Measurements from ENCODE around the gene CCDC146.

The CCDC146 gene

DNA sequence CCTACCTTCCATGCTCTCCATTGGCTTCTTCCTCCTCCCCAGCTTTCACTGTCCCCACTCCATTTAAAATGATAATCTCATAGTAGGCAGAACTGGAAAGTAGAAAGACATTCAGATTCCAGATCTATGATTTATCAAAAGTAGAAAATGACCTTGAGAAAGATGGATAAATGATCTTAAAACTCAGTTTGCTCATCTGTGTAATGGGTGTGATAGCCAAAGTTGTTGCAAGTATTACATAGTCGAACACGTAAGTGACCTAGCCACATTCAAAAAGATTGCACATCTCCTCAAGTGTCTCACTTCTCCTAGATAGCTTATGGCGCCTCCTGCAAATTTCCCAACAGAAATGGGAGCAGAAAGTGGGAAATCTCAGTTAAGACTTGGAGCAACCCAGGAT is 167.0 kb downstream of the CCDC146 start:
- no peak for DNase-seq (ENCODE audit: low spot score)

DNA sequence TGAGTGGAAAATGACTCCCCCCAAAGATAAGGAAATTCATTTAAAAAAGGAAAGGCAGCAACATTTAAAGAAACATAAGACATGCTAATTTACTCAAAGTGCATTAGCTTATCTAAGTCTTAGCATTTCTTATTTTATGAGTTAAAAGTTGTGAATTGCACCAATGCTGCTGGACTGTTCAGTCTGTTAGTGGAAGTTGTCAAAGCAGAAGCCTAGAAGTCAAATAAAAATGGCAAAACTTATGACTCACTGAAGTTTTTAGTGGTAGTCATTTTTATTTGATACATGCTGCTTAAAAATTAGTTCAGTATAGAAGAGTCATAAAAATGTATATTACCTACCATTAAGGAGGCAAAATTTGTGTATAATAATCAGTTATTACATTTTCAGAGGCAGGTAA is 168.0 kb downstream of the CCDC146 start:
- no peak for DNase-seq (ENCODE audit: low spot score)

DNA sequence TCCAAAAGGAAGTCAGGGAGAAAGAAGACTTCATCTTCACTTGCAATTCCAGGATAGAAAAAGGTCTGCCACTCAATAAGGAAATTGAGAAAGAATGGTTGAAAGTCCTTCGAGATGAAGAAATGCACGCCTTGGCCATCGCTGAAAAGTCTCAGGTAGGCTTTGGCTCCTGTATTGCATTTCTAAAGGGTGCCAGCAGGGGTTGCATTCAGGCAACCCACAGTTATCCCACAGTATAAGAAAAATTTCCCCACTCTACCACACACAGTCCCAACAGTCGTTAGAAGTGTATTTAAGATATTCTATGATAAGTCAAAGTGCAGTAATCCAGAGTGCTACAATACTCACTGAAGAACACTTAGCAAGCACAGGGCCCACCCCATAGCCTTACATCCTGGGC is 170.6 kb downstream of the CCDC146 start:
- no peak for DNase-seq (ENCODE audit: low spot score)

DNA sequence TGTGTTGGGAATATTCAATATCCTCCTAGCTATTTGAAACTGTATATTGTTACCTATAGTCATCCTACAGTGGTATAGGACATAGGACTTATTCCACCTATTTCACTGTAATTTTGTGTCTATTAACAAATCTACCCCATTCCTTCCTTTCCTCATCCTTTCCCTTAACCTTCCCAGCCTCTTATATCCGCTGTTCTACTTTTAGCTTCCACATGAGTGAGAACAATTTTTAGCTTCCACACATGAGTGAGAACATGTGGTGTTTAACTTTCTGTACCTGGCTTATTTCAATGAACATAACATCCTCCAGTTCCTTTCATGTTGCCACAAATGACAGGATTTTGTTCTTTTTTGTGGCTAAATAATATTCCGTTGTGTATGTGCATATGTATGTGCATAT is 173.1 kb downstream of the CCDC146 start:
- DNase-seq (ENCODE audit: low spot score), result no peak

DNA sequence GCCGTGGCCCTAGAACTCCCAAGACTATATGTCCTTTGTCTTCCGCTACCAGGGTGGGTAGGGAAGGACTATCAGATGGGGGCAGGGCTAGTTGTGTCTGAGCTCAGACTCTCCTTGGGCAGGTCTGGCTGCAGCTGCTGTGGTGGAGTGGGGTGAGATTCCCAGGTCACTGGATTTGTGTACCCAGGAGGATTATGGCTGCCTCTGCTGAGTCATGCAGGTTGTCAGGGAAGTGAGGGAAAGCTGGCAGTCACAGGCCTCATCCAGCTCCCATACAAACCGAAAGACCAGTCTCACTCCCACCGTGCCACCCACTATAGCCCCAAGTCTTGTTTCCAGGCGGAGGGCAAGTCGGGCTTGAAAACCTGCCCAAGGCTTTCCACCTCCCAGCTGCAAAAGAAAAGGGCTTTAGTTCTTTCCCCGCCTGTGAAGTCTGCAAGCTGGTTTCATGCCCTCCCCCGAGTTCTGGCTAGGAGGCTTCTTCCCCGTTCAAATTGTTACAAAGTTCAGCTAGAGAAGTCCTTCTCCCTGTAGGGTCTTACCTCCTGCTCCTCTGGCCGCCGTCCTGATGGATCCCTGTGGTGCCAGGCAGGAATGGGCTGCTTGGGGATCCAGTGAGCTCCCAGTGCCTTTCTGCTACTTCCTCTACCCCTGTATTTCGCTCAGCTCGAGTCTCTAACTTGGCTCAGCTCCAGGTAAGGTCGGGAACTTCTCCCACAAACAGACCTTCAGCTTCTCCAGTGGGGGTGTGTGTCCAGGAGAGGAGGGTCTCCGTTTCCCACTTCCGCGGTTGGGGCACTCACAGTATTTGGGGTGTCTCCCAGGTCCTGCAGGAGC is 184.0 kb downstream of the CCDC146 start:
- DNase-seq (ENCODE audit: low spot score), result no peak

DNA sequence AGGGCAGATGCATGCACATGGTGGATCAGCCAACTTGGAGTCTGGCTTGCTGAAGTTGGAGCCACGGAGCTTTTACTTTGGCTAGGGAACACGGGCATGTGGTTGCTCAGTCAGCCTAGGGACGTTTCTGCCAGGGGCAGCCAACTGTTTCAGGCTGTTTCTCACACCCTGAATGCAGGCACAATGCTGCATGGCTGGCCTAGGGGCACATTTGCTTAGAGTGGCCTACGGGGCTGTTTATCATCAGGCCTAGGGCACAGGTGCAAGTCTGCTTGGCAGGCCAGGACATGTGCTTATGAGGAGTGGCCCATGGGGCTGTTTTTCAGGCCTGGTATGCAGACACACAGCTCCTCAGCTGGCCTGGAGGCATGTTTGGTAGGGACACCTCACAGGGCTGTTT is 186.4 kb downstream of the CCDC146 start:
- no peak for DNase-seq (ENCODE audit: low spot score)

DNA sequence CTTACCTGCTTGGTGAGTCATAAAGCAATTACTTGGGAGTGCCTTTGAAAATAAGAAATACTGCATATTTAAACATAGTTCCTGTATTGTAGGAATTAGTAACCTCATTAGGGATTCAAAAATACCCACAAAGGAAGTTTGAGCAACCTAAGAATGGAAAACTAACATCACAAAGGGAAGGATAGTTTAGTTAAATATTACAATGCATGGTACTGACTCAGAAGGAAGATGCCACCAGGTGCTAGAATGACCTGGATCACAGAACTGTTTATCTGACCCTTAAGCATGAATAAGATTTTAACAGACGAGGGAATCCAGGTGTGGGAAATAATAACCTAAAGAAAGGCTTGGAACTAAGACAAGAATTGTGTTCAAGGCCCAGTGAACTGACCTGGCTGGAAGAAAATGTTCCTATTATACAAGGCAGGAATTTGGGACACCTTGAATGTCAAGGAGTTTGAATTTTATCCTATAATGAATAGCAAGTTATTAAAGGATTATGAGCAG is 187.4 kb downstream of the CCDC146 start:
- DNase-seq (ENCODE audit: low spot score), result no peak

DNA sequence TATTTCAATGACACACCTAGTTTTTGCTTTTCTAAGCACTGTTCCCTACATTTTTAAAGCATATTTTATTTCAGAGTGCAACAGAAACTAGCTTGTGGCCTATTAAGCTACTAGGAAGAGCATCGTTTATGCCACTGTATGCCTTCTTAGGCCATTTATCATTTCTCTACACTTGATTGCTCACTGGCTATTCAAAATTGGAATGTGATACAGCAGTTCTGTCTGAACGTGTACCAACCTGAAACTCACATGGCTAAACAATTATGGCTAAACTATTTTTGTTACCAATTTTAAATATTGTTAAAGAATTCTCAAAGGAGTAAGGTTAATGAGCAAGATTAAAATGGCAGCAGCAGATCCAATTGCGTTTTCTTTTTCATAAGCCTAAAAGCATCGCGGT is 188.6 kb downstream of the CCDC146 start:
- no peak for DNase-seq (ENCODE audit: low spot score)

DNA sequence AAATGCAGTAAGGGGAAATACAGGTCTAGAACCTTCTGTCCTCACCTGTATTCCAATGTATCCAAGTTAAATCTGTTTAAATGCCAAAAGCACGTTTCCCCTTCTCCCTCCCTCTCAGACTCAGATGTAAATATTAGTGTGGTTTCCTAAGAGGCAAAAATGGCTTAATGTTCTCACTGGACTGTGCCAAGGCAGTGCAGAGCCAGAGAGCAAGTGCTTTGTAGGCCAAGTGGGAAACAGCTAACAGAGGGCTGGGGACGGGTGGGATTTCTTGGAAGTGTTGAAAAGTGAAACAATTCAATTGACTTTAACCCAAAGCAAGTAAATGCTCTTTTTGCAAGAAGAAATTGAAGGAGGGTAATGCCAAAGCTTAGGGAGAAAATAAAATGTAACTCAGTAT is 190.7 kb downstream of the CCDC146 start:
- no peak for DNase-seq (ENCODE audit: low spot score)

DNA sequence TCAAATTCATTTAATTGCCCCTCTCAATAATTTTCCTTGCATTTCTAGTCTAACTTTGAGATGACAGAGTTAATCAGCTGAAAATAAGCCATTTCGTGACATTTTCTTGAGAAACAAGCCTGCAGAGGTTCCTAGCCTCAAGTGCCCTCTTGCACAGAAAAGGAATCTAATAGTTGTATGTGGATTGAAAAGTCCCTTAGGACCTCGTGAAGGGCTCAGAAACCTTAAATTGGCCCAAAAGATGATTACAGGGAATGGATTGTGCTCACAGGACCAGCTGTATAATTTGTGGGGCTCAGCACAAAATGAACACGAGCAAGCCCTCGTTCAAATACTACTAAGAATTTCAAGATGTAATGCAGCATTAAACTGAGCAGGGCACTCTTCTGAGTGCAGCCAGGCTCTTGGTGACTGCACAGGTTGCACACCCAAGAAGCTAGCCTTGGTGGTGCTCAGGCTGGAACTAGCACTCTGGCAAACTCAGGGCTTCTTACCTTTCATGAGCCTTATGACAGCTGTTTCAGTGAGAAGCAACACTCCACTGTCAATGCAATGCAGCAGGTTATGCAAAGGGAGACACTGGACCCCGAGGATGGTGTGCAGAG is 191.6 kb downstream of the CCDC146 start:
- no peak for DNase-seq (ENCODE audit: low spot score)

DNA sequence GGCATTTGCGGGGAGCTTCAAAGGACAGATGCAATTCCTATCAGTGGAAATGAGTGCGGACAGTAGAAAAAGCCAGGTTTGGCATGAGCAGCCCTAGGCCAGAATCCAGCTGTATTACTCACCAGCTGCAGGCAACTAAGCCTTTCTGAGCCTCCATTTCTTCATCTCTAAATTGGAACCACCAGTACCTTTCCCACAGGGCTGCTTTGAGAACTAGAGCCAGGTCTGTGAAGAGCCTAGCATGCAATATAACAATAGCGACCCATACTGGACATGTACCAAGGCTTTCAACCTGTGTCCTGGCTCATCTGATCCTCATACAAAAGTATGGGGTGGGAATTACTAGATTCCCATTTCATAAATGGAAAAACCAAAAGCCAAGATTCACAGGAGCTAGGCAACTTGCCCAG is 192.8 kb downstream of the CCDC146 start:
- DNase-seq (ENCODE audit: low spot score), result no peak

DNA sequence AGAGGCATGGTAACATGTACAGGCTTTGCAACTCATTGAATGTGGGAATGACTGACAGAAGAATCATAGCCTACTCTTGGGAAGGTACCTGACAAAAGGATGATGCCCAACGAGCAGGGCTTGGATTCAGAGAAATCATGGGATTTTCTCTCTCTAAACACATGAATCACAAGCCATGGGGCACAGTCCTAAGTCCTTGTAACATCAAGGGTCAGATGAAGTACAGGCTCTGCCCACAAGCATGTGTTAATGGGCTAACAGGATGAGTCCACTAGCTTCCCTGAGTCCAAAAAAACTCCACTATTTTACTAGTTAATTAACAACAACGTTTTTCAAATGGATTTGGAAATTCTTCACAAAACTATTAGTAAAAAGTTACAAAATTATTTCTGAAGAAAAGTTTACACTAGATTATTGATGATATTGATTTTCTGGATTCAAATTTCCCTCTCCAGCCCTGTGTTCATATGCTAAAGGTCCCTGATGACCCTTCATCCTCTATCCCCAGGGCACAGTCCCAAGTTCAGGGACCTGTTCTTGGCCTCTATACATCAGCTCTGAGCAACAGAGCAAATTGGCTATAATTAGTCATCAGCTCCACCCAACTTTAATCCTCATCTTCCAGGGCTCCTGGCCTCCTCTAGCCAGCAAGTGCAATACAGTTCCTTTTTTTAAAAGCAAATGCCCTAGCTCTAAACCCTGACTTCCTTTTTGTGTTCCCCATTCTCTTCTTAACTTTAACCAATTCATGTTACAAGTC is 194.0 kb downstream of the CCDC146 start:
- no peak for DNase-seq (ENCODE audit: low spot score)

DNA sequence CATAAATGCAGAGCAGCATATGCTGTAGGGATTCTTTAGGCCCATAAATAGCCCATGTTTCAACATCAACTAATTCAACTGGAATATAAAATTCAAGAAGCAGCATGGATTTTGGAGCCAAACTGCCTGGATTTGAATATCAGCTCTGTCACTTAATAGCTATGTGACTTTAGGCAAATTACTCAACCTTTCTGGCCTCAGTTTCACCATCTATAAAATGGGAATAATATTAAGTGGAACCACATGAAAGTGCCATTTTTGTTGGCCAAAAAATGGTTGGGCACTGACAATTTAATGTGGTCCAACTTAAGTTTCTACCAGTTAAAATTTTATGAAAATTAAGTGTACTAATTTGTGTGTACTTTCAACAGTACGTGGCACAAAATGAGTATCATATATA is 195.6 kb downstream of the CCDC146 start:
- no peak for DNase-seq (ENCODE audit: low spot score)

DNA sequence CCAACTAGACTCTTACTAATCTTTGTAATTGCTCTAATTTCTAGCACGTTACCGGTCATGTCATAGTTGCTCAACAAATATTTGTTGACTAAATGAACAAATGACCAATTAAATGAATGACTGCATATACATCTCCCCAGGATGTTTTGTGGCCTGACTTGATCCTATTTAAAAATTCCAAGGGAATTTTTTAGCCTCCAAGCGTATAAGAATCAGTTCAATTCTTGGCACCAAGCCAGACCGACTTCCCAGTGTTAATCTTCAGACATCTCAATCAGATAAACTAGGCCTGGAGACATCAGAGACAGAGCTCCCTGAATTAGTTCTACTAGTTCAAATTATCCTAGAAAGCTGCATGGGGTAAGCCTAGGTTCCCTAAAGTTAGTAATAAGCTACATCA is 197.7 kb downstream of the CCDC146 start:
- no peak for DNase-seq (ENCODE audit: low spot score)

DNA sequence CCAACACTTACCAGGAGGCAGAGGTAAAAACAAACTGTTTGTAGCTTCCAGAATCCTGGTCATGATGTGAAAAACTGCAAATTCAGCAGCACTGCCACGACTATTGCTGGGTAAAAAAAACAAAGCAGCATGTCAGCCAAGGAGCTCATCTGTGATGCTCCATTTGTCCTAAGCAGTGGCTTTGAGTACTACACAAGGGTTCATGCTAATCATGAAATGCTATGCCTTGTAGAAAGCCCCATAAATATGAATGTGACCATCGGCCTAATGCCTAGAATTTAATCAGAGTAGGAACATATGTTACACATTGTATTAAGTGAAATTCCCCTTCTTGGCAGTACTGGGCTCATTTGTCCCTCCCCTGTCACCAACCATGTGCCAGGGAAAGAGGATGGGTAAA is 198.3 kb downstream of the CCDC146 start:
- no peak for DNase-seq (ENCODE audit: low spot score)

DNA sequence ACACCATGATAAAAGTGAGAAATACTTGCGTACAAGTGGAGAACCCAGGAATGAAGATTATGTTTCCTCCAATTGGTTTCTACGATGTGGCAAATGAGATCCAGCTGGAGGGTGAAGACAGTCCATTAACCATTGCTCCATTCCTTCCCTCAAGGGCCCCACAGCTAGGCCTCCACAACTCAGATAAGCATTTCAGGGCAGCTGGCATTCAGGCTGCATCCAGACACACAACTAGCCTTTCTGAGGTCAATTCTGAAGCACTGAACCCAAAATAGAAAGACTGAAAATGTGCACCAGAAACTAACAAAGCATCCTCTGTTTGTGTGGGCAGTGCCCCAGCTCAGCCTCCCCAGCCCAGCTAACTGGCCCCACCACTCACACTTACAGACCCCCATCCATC is 198.9 kb downstream of the CCDC146 start:
- peak; percentile 64 for DNase-seq (ENCODE audit: low spot score)

DNA sequence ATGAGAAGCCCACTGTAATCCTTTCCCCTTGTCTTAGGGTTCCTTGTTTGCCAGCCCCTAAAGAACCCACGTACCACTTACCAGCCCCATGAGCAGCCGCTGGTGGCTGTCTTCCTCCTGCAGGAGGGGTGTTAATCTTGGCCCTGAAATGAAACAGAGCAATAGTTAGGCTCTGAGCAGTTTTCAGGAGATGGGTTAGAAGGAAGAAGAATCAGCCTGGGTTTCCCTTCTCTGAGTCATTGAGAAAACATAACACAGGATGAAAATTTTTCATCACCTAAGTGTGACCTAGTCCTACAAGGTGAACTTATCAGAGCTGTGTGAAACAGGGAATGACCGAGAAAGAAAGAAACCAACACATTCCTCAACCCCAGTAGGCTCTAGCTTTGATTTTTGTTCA is 203.7 kb downstream of the CCDC146 start:
- DNase-seq (ENCODE audit: low spot score), result no peak

DNA sequence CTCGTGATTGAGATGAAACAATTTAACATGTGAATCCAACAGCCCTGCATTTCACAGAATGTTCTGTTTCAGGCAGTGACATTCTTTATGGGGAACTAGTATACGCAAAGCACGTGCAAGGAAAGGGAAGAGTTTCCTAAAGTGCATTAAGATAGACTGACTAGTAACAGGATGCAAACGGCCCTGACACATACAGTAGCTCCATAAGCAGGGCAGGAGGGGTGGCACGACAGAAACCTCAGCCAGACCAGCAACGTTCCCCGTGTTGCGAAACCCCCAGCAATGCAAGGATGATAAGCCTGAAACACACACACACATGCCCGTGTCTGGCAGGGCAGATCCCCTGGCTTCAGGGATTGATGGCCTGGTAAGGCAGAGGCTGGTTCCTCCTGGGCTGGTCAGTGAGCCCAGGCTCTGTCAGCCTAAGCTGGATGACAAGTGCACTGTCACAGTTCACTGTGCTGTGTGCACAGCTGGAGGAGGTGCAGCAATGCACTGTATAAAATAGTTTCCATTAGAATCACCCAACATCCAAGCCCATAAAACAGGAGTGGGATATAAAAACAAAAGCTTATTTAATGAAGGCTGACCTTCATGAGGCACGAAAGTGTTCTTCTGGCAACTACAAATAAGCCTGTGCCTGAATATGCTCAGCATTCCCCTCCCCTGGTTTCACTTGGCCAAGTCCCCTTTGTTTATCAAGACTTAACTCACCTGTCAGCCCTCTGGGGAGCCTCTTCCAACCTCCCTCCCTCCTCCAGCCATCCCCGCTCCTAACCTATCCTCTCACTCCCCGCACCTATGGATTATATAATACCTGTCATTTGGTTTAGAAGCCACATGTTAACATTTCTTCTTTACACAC is 204.9 kb downstream of the CCDC146 start:
- no peak for DNase-seq (ENCODE audit: low spot score)

DNA sequence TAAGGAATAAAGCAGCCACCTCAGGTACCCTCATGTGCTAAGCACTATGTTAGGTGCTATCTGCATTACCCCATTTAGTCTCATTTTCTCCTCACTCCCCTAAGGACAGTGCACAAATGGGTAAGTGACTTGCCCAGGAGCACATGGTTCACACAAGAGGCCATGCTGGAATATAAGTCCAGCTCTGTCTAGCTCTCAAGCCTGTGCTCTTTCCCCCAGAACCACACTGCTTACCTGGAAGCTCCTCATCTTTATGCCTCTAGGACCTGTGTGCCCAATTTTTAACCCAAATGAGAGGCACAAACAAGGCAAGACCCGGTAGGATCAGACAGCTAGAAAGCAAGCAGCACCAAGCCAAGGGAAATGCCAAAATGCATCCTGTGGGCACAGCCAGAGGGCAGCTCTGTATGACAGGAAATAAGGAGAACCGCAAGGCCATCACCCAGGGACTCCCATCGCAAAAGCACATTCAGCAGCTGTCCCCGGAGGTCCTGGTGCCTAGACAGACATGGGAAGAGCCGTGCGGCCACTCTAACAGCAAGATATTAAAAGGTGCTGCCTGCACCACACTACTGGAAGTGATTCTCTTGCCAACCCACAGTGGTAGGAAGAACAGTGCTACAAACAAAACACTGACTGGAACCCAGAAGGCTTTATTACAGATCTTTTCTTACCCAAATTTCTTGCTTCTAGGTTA is 205.7 kb downstream of the CCDC146 start:
- DNase-seq (ENCODE audit: low spot score), result no peak

DNA sequence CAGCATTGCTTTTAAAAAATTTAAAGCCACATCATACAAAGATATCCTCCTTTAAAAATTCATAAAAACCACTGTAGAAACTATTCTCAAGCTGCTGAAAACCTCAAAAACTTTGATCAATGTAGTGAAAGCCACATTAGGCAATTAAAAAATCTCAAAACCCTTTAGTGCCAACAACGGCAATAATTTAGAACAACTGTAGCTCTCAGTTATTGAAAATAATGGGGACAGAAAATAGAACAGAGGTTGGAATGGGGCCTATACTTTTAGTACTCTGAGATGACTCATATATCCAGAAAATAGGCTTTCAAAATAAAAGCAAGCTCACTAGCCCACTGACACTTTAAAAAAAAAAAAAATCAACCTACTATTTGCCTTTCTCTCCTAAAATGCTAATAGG is 206.3 kb downstream of the CCDC146 start:
- DNase-seq (ENCODE audit: low spot score), result no peak

DNA sequence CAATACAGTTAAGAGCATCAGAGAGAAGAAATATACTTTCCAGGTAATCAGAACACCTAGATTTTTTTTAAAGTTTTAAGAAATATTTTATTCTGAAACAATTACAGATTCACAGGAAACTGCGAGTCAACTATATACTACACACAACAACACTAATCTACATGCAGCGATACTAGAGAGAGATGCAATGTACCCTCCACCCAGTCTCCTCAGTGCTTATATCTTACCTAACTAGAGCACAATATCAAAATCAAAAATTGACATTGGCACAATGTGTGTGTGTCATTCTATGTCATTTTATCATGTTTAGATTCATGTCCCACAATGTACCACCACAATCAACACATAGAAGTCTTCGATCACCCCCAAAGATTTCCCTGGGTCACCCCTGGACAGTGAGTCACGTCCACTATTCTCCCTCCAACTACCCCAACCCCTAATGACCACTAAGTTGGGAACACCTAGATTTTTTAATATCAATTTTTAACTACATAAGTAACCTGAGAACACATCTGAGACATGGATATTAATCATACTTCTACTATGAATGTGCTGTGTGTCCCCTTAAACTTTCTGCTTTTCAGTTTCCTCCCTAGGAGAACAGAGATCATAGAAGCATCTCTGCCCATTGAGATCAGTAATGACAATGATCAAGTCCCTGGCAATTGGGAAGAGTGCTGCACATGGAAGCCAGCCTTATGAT is 207.2 kb downstream of the CCDC146 start:
- no peak for DNase-seq (ENCODE audit: low spot score)
